Measurements from ENCODE around the gene USP33.

DNA sequence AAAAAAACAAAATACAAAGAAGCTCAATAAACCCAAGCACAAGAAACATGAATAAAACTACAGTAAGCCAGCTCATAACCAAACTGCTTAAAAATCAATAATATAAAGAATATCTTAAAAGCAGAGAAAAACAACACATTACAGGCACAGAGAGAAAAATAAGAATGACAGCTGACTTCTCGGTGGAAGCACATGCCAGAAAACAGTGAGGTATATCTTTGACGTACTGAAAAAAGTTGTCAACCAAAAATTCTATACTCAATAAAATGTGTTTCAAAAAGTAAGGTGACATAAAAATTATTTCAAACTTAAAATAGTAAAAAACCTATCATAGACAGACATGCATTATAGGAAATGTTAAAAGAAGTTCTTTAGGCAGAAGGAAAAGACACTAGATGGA is 110.5 kb downstream of the USP33 start:
- TF ChIP-seq ZNF274 (IDR thresholded peaks at IDR 0.05; ENCODE audit: low read depth, low read length) (no peak), YY1 (IDR thresholded peaks at IDR 0.05; ENCODE audit: insufficient read depth, insufficient read length) (no peak), SUZ12 (IDR thresholded peaks at IDR 0.05; ENCODE audit: extremely low read depth, insufficient read depth, insufficient read length) (no peak)
